ACHN (cell line): Measurements from ENCODE around the gene PDE4D.
"Not testable (repeated sequence)": the region's sequence is repeated elsewhere in the genome, so short reads cannot be mapped to it uniquely, and the experiment has no call there.

Experiments used
- DNase-seq: peaks from one replicate; pipeline ENCODE4 v3.0.0-alpha.2; 2015
- in situ Hi-C: cut with HindIII; loops from 2 replicates; pipeline ENCODE4 v1.10.0; 2017; ENCODE audit warnings: low sequenced_read_pairs, low pct_ligation_motif_present, low pct_unique_long_range_greater_than_20kb

The PDE4D gene

GRCh38 chr5:58961631-58962280 lies 931.8 kb downstream of the PDE4D start:
- in situ Hi-C loops: no loop called here
- DNase-seq: no peak

DNA sequence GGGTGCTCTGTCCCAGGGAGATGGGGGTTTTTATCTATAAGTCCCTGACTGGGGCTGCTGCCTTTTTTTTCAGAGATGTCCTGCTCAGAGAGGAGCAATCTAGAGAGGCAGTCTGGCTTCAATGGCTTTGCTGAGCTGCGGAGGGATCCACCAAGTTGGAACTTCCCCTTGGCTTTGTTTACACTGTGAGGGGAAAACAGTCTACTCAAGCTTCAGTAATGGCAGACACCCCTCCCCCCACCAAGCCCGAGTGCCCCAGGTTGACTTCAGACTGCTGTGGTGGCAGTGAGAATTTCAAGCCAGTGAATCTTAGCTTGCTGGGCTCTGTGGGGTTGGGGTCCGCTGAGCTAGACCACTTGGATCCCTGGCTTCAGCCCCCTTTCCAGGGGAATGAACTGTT lies 934.8 kb downstream of the PDE4D start:
- DNase-seq: no peak
- in situ Hi-C loops: no loop called here

DNA sequence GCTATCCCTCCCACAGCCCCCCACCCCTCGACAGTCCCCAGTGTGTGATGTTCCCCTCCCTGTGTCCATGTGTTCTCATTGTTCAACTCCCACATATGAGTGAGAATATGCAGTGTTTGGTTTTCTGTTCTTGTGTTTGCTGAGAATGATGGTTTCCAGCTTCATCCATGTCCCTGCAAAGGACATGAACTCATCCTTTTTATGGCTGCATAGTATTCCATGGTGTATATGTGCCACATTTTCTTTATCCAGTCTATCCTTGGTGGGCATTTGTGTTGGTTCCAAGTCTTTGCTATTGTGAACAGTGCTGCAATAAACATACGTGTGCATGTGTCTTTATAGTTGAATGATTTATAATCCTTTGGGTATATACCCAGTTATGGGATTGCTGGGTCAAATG lies 940.3 kb downstream of the PDE4D start:
- DNase-seq, in situ Hi-C loops: not testable (repeated sequence)

- DNase-seq: no peak
- in situ Hi-C loops: no loop called here
Observed at GRCh38 chr5:58950224-58950623, 943.3 kb downstream of the PDE4D start.

DNA sequence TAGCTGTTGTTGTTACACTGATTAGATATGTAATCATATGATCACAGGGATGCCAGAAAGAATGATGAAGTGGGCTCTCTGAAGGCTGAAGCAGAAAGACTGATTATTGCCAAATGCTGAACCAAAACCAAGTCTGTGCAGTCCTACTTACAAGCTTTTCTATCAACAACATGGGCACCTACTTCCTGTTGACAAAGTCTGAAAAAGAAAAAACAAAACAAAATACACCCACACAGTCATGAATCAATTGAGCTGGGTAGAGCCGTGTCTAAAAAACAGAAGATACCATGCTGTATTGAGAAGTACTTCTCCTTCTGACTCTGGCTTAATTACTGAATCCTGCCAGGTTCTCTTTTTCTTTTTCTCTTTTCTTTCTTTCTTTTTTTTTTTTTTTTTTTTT lies 947.3 kb downstream of the PDE4D start:
- in situ Hi-C loops: no loop called here
- no peak for DNase-seq

DNA sequence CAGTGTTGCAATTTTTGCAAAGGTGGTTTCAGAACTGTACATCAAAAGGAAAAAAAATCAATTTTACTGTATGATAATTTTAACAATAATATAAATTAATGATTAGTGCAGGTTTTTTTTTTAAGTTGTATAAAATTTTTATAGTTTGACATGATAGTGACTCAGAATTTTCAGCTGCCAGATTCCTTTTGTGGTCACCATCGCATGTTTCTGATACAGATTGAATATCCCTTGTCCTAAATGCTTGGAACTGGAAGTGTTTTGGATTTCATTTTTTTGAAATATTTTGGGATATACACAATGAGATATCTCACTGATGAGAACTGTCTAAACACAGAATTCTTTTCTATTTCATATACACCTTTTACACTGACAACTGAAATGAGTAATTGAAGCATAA lies 949.3 kb downstream of the PDE4D start:
- in situ Hi-C loops: no loop called here
- no peak for DNase-seq

DNA sequence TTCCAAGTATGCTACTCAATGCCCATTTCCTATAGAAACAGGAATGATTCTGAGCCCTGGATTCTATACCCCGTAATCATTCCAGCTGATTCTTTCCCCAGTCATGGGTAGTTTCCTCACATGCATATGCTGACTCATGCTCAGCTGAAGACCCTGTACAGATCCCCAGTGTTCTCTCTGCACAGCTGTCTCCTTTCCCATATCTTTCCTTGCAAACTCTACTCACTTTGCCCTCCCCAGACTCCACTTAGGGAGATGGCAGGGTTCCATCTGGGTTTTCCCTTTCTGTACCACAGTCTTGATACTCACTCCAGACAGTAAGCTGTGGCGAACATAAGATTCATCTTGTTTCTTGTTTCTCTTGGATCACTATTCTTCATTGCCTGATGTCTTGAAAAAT lies 953.1 kb downstream of the PDE4D start:
- in situ Hi-C loops: no loop called here
- DNase-seq: no peak

GRCh38 chr5:58939664-58940063 lies 953.9 kb downstream of the PDE4D start:
- DNase-seq: no peak
- in situ Hi-C loops: no loop called here

- in situ Hi-C loops: no loop called here
- DNase-seq: no peak
Observed at GRCh38 chr5:58938563-58939424, 954.7 kb downstream of the PDE4D start.

- in situ Hi-C loops: no loop called here
- DNase-seq: no peak
Observed at GRCh38 chr5:58937031-58937681, 956.4 kb downstream of the PDE4D start.

- DNase-seq: no peak
- in situ Hi-C loops: no loop called here
Observed at GRCh38 chr5:58934629-58935097, 958.9 kb downstream of the PDE4D start.

DNA sequence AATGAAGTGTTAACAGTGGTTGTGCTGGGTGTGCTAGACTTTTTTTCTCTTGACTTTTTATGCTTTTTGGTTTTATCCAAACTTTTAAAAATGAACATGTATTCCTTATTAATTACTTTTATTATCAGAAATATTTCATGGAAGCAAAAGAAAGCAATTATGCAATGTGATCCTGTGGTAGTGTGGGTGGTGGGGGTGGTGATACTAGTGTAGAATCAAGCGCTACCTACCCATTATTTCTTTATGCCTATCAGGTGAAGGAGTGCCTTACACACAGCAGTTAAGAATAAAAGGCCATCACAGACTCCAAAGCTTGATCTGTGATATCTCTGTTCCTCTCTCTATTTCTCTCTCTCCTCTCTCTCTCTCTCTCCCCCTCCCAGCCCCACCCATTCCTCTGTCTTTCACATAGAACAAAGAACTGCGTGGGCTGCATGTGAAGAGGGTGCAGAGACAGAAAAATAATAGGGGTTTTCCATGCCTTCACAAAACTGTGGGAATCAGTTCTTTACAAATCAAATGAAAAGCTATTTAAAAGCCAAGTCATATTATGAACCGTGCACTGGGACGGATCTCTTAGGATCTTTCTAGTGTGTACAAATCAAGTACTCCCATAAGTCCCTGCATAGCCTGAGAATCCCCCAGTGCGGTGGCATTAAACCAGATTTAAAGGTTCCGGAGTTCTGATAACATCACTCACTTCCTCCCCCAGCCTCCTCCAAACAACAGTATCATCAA lies 959.5 kb downstream of the PDE4D start:
- DNase-seq: no peak
- in situ Hi-C loops: no loop called here

DNA sequence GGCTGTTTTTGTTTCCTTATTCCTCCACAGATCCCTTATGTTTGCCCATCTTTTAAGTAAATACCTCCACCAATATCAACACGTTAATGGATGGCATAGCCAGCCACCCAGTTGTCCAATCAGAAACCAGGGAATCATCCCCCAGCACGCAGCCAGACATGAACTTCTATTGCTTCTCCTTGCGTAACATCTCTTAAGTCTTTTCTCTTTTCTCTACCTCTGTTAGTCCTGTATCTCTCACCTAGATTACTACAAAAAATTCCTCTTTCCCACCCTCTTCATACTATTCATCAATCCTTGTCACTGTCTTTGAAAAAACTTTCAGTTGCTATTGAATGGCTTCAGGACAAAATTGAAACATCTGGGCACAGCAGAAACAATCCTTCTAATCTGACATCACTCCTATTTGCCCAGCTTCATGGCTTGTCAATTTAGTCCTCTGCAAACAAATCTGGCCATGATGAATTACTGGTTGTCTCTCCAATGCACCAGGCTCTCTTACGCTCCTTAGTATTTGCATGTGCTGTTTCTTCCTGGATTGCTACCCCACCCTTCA lies 961.4 kb downstream of the PDE4D start:
- no peak for DNase-seq
- in situ Hi-C loops: no loop called here

DNA sequence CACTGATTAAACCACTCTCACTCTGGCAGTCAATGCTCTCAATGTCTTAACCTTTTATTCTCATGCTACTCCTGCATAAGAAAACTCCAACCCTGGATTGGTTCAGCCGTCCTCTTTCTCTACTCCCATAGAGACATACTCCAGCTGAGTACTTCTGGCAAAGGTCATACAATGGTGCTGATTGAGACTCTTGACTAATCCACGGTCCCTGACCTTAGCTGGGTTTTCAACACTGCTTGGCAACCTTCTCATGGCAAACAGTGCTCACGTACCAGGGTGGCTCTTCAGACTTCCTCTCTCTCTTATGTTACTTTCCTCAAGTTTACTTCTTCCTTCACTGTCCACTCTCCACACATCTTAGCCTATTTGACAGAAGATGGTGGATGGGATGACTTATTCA lies 963.0 kb downstream of the PDE4D start:
- in situ Hi-C loops: no loop called here
- DNase-seq: no peak

GRCh38 chr5:58929726-58930125 lies 963.8 kb downstream of the PDE4D start:
- in situ Hi-C loops: no loop called here
- DNase-seq: no peak

DNA sequence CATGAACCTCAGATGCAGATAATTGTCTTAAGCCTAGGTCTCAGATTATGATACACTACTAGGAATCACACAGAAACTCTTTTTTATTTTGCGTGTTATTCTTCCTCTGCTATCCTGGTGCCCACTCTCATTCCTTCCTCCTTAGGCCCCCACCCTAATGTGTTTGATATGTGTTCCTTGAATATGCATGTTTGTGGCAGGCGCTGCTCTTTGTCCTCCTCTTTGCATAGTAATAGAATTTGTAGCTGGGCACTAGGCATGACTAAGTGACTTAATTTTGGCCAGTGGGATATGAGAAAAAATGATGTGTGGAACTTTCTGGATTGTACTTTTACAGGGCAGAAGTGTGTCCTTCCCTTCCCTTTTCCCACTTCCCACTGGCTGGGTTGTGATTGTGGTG lies 965.6 kb downstream of the PDE4D start:
- in situ Hi-C loops: no loop called here
- DNase-seq: no peak

DNA sequence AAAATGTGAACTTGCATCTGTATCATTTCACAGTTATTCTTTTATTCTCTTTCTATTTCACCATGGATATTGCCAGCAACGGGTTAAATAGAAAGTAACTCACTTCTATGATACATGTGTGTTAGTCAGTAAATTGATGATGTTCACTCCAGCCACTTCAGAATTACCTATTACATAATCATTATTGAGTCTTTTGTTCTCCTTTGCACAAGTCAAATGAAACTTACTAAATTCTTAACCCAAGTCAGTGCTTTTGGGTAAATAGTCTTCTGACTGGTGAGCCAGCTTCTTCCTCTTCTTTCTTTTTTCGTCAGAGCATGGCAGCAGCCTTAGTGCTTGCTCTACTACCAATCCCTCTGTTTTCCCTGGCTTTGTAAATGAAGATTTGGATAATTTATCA lies 966.3 kb downstream of the PDE4D start:
- no peak for DNase-seq
- in situ Hi-C loops: no loop called here

DNA sequence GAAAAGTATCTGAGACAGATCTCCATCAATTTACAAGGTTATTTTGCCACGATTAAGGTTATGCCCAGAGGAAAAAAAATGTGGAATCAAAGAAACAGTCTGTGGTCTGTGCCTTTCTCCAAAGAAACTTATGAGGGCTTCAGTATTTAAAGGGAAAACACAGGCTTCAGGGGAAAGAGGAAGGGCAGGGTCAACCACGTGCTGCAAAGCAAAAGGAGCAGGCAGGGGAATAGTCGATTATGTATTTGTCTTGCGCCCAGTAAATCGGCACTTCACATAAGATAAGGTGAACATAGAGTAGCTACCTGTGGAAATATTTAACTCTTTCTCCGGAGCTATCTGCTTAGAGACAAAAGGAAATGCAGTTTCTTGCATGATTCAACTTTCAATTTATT lies 967.0 kb downstream of the PDE4D start:
- in situ Hi-C loops: no loop called here
- DNase-seq: no peak
